HUES48 (cell line): ENCODE measurements around the gene WARS2.

Experiments
- H3K27ac ChIP-seq: one replicate; pipeline ENCODE4 v1.7.0; 2013; ENCODE audit warnings: low read depth, low read length, inconsistent platforms
- H3K27me3 ChIP-seq: 2 replicates; pipeline ENCODE4 v1.6.1; 2013; ENCODE audit warnings: mild to moderate bottlenecking, low read length; ENCODE audit not compliant: control insufficient read depth, insufficient read depth
- H3K36me3 ChIP-seq: 2 replicates; pipeline ENCODE4 v1.6.1; 2013; ENCODE audit warnings: low read length; ENCODE audit not compliant: control insufficient read depth, insufficient read depth
- H3K4me1 ChIP-seq: 2 replicates; pipeline ENCODE4 v1.6.1; 2013; ENCODE audit warnings: mild to moderate bottlenecking, low read length; ENCODE audit not compliant: control insufficient read depth, insufficient read depth
- H3K4me3 ChIP-seq: 2 replicates; pipeline ENCODE4 v1.5.1; 2013; ENCODE audit warnings: mild to moderate bottlenecking, low read depth, low read length
- H3K9ac ChIP-seq: 2 replicates; pipeline ENCODE4 v1.6.1; 2013; ENCODE audit warnings: mild to moderate bottlenecking, low read depth, low read length, moderate library complexity
- H3K9me3 ChIP-seq: 2 replicates; pipeline ENCODE4 v1.6.1; 2013; ENCODE audit warnings: low read length; ENCODE audit not compliant: control insufficient read depth, insufficient read depth

Gene WARS2

DNA sequence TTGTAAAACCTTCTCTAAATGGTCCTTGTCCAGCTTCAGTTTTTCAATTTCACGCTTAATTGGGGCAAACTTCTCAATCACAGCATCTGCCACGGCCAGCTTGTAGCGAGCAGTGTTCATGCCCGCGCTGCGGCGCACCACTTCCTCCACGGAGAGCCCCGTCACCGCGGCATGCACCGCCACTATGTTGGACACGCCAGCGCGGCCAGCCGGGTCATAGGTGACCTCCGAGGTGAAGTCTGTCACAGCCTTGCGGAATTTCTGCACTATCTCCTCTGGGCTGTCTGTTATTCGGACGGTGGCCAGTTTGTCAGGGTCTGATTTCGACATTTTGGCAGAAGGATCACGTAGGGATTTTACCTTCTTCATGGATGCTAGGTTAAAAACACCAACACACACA lies 107.5 kb downstream of the WARS2 start:
- H3K9me3 ChIP-seq = no peaks in the 10 kb centered on the region
- no peak overlapping the region for H3K9ac ChIP-seq
- no peaks in the 10 kb centered on the region for H3K36me3 ChIP-seq
- H3K27ac ChIP-seq = no peak overlapping the region
- H3K27me3 ChIP-seq = no peaks in the 10 kb centered on the region
- no peak overlapping the region for H3K4me3 ChIP-seq
- no peaks in the 10 kb centered on the region for H3K4me1 ChIP-seq

DNA sequence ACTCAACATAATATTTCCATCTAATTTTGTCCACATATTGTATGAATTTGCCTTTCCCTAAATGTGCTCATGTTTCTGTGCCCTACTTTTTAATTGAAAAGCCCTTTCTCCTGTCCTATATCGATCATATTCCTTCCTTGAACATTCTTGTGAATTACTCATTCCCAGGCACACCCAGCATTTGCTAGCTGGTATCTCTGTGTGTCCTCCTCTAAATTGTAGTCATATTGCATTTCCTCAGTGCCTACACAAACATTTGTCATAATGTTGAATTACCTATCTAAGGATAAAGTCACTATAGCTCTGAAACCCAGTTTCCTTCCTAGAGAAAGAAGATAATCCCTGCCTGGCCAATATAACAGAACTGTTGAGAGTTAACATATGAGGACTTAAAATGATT lies 112.7 kb downstream of the WARS2 start:
- Histone ChIP-seq H3K9ac (no peak overlapping the region), H3K4me3 (no peak overlapping the region), H3K9me3 (no peaks in the 10 kb centered on the region), H3K27ac (no peak overlapping the region), H3K27me3 (no peaks in the 10 kb centered on the region), H3K36me3 (no peaks in the 10 kb centered on the region), H3K4me1 (no peaks in the 10 kb centered on the region)

DNA sequence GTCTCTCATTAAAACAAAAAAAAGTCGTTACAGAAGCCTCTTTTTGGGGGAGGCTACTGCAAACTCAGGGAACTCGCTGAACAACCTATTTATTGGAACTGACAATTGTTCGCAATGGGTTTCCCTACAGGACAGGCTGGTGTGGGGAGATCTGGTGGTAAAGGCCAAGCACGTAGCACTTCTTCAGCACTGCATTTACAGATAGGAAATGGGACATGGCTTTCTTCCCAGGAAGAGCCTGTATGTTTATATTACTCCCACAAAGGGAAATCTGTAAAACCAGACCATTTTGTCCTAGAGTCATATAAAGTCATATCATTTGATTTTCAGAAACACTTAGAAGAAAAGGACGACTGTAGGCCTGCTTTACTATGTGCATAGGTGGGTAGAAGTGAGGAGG lies 113.5 kb downstream of the WARS2 start:
- Histone ChIP-seq H3K4me3 (no peak overlapping the region), H3K9me3 (no peaks in the 10 kb centered on the region), H3K36me3 (no peaks in the 10 kb centered on the region), H3K27me3 (no peaks in the 10 kb centered on the region), H3K27ac (no peak overlapping the region), H3K4me1 (no peaks in the 10 kb centered on the region), H3K9ac (no peak overlapping the region)

- Histone ChIP-seq H3K9me3 (peaks cover 6% of the 10 kb centered on the region), H3K4me3 (no peak overlapping the region), H3K36me3 (no peaks in the 10 kb centered on the region), H3K27me3 (0 out of 2 replicates have a peak, but pooled peaks cover 3% of the 10 kb centered on the region), H3K9ac (no peak overlapping the region), H3K4me1 (no peaks in the 10 kb centered on the region), H3K27ac (no peak overlapping the region)
Observed at GRCh38 chr1:119015547-119015946, 124.9 kb downstream of the WARS2 start.

DNA sequence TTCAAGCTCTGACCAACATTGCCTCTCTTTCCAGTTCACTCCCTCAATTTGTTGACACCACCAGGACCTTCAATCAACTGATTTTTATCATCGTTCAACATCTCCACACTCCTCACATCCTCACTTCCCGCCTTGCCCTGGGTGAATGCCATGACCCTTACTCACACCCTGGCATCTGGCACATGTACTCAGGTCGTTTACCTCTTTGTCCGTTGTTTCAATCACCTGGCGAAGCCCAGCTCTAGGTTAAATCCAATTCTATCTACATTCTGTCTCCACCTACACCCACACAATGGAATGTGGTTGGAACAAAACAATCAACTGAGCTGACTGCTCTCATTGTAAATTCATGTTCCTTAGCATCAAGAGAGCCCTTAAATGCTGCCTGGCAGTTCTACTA lies 128.1 kb downstream of the WARS2 start:
- H3K4me3 ChIP-seq = no peak overlapping the region
- peaks cover 35% of the 10 kb centered on the region for H3K27me3 ChIP-seq
- H3K27ac ChIP-seq = no peak overlapping the region
- H3K36me3 ChIP-seq = no peaks in the 10 kb centered on the region
- no peak overlapping the region for H3K9ac ChIP-seq
- peaks cover 21% of the 10 kb centered on the region for H3K4me1 ChIP-seq
- no peaks in the 10 kb centered on the region for H3K9me3 ChIP-seq

DNA sequence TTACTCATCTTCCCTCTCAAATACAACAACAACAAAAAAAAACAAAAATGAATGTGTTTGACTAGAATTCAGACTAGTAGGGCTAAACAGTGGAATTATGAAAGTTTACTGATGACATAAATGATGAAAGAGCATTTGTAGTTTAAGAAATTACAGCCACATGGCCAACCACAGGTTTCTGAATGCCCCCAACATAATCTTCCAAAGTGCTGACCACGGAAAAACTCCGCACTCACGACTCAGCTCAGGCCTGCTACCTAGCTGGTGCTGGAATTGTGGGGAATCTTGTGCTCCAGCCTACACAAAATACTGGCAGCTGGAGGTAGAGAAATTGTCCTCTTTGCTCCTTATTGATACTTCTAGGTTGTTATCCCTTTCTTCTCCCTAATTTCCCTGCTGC lies 128.7 kb downstream of the WARS2 start:
- Histone ChIP-seq H3K27me3 (peaks cover 42% of the 10 kb centered on the region), H3K27ac (no peak overlapping the region), H3K9ac (no peak overlapping the region)

GRCh38 chr1:119011116-119011515 lies 129.3 kb downstream of the WARS2 start:
- H3K4me1 ChIP-seq = peaks cover 26% of the 10 kb centered on the region

More for the DNA sequence above, 128.7 kb downstream of the WARS2 start:
- no peak overlapping the region for H3K4me3 ChIP-seq
- H3K4me1 ChIP-seq = peaks cover 26% of the 10 kb centered on the region
- H3K9me3 ChIP-seq = no peaks in the 10 kb centered on the region
- H3K36me3 ChIP-seq = no peaks in the 10 kb centered on the region

GRCh38 chr1:119010201-119010600 lies 130.3 kb downstream of the WARS2 start:
- Histone ChIP-seq H3K9me3 (no peaks in the 10 kb centered on the region), H3K27me3 (peaks cover 57% of the 10 kb centered on the region), H3K36me3 (no peaks in the 10 kb centered on the region), H3K27ac (no peak overlapping the region), H3K4me3 (no peak overlapping the region), H3K4me1 (peaks cover 26% of the 10 kb centered on the region), H3K9ac (no peak overlapping the region)

More at GRCh38 chr1:119011116-119011515, 129.3 kb downstream of the WARS2 start:
- Histone ChIP-seq H3K9me3 (no peaks in the 10 kb centered on the region), H3K27me3 (peaks cover 47% of the 10 kb centered on the region), H3K36me3 (no peaks in the 10 kb centered on the region), H3K27ac (no peak overlapping the region), H3K4me3 (no peak overlapping the region), H3K9ac (no peak overlapping the region)

GRCh38 chr1:119009312-119009655 lies 131.2 kb downstream of the WARS2 start:
- Histone ChIP-seq H3K9ac (no peak overlapping the region), H3K36me3 (no peaks in the 10 kb centered on the region), H3K27ac (no peak overlapping the region), H3K27me3 (peaks cover 66% of the 10 kb centered on the region), H3K4me3 (peak overlapping the region; percentile 56), H3K9me3 (no peaks in the 10 kb centered on the region), H3K4me1 (peaks cover 26% of the 10 kb centered on the region)

- Histone ChIP-seq H3K4me3 (peak overlapping the region; percentile 56), H3K9me3 (no peaks in the 10 kb centered on the region), H3K36me3 (no peaks in the 10 kb centered on the region), H3K4me1 (peaks cover 26% of the 10 kb centered on the region), H3K9ac (no peak overlapping the region), H3K27ac (peak overlapping the region; percentile 33), H3K27me3 (peaks cover 72% of the 10 kb centered on the region)
Observed at GRCh38 chr1:119008483-119009311, 131.8 kb downstream of the WARS2 start.

DNA sequence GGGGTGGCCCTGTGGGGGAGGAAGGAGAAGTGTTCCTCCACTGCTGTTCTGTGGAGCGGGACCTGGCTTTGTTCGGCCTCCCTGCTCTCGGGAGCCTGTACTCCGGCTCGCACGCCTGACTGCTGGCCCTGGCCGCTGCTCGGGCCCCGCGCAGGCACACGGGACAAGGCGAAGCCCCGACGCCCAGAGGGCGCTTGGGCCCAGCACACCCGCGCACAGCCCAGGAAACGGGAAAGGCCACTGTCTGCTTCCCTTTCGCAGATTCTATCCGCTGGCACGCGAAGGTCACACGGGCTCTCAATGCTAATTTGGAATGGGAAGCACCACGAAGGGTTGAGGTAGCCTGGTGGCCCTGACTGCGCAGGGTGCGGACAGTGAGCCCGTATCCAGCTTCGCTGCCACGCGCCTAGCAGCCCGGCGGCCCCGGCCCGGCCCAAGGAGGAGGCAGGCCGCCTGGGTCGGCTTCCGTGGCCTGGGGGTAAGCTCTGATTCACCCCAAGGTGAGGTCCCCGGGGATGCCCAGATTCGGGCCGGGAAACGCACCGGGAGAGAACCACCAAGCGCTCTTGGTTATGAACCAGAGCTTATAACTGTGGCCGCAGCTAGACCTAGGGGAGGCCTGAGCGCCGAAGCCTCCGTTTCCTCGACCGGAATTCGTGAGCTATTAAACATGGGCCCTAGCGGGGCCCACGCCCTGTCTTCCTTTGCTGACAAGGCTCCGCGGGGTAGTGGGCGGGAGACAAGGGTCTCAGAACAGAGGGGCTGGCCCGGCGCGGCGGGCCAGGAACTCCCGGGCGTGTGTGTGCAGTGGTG lies 132.6 kb downstream of the WARS2 start:
- Histone ChIP-seq H3K36me3 (no peaks in the 10 kb centered on the region), H3K27me3 (peaks cover 80% of the 10 kb centered on the region), H3K4me1 (peaks cover 30% of the 10 kb centered on the region), H3K4me3 (peak overlapping the region; percentile 56), H3K9ac (no peak overlapping the region), H3K27ac (no peak overlapping the region), H3K9me3 (no peaks in the 10 kb centered on the region)
